Liver (tissue), 3 donors: ENCODE data around the gene MYO16.

Experiments
- CTCF ChIP-seq: fragments of 150-350 bp; IDR thresholded peaks from 2 replicates; pipeline ENCODE4 v1.5.1; 2017; ENCODE audit warnings: improper control_type of control experiment, low read depth, low read length; ENCODE audit not compliant: missing input control
- EGR1 ChIP-seq, 2 donors: IDR thresholded peaks; 2 replicates each; pipeline ENCODE4 v1.6.1; 2016 to 2018; ENCODE audit warnings: antibody characterized with exemption in 2 of 2, low read depth in 2 of 2
- GABPA ChIP-seq, 2 donors: IDR thresholded peaks in 1 of 2; conservative IDR thresholded peaks in 1 of 2; 2 replicates each; pipeline ENCODE4 v1.6.1; 2016; ENCODE audit warnings: antibody characterized with exemption in 2 of 2, mild to moderate bottlenecking in 1 of 2, moderate library complexity in 1 of 2
- RAD21 ChIP-seq, 2 donors: IDR thresholded peaks; 2 replicates each; pipeline ENCODE4 v1.6.1; 2016; ENCODE audit warnings: antibody characterized with exemption in 2 of 2, mild to moderate bottlenecking in 2 of 2
- REST ChIP-seq: IDR thresholded peaks from 2 replicates; pipeline ENCODE4 v1.6.1; 2016; ENCODE audit warnings: antibody characterized with exemption, mild to moderate bottlenecking
- donor health status: healthy.
- donor health status: healthy.

GRCh38 chr13:109043636-109044035 is 414.2 kb downstream of the MYO16 start:
- TF ChIP-seq CTCF, result no peak
- no peak for TF ChIP-seq REST
- TF ChIP-seq RAD21 (IDR thresholded peaks at IDR 0.05), result no peak
- no peak for TF ChIP-seq GABPA (IDR thresholded peaks at IDR 0.05 in 1 of 2, conservative IDR thresholded peaks at IDR 0.05 in 1 of 2)
- TF ChIP-seq EGR1 (IDR thresholded peaks at IDR 0.05; ENCODE audit: low read depth in 2 of 2), result no peak
